ENCODE data around the gene KCTD11.

Gene KCTD11

DNA sequence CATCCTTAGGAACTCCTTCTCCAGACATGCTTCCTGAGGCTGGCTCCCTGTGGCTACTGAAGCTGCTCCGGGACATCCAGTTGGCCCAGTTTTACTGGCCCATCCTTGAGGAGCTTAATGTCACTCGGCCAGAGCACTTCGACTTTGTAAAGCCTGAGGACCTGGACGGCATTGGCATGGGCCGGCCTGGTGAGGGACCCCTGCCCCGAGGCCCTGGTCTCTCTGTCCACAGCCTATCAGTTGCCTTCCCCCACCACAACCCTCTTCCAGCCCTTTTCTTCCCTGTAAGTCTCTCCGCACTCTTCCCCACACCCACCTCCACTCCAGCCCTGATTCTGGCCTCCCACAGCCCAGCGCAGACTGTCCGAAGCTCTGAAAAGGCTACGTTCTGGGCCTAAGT, 30.9 kb downstream of the KCTD11 start:
- DNase-seq, result no peak

DNA sequence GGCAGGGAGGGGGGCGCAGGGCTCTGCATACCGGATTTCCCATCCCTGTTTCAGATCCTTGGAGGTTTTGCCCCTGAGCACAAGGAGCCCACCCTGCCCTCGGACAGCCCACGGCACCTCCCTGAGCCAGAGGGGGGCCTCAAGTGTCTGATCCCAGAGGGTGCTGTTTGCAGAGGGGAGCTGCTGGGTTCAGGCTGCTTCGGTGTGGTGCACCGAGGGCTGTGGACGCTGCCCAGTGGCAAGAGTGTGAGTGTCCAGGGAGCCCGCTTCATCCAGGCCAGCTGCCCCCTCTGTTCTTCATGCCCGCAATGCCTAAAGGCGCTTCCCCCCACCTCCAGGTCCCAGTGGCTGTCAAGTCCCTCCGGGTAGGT, 31.4 kb downstream of the KCTD11 start:
- no peak for DNase-seq

DNA sequence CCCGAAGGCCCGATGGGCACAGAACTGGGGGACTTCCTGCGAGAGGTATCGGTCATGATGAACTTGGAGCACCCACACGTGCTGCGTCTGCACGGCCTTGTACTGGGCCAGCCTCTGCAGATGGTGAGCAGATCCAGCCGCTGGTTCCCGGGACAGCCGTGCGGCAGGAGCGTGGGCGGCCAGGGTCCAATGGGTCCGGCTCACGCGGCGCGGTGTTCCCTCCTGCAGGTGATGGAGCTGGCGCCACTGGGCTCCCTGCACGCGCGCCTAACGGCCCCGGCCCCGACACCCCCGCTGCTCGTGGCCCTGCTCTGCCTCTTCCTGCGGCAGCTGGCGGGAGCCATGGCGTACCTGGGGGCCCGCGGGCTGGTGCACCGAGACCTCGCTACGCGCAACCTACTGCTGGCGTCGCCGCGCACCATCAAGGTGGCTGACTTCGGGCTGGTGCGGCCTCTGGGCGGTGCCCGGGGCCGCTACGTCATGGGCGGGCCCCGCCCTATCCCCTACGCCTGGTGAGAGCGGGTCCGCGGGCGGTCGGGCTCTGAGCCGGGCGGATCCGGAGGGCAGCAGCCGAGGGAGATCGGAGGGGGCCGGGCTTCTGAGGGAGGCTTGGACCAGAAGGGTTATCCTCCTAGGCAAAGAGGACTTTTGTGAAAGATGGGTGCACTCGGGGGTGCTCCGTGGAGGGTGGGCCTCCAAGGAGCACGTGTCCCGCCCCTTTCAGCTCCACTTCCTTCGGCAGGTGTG, 32.0 kb downstream of the KCTD11 start:
- DNase-seq, result peak; percentile 64

- no peak for DNase-seq
Measured at GRCh38 chr17:7384489-7385081, 32.6 kb downstream of the KCTD11 start.

GRCh38 chr17:7388856-7389255, 36.9 kb downstream of the KCTD11 start:
- no peak for DNase-seq

GRCh38 chr17:7389924-7390910, 38.3 kb downstream of the KCTD11 start:
- DNase-seq, result no peak

DNA sequence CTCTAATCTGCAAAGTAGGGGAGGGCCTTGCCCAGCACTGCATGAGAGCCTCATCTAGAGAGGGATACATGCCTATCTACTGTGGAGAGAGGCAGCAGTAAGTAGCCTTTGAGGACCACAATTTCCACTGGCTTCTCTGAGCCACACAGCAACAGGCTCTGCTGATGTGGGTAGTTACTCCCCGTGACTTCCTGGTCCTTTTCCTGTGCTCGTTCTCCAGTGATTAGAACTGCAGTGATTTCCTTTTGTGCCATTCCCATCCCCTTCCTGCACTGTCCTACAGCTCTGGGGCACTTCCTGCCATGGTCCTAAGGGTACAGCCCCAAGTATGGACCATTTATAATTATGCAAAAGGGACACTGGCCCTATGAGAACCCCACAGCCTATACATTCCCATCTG, 39.3 kb downstream of the KCTD11 start:
- DNase-seq, result no peak

DNA sequence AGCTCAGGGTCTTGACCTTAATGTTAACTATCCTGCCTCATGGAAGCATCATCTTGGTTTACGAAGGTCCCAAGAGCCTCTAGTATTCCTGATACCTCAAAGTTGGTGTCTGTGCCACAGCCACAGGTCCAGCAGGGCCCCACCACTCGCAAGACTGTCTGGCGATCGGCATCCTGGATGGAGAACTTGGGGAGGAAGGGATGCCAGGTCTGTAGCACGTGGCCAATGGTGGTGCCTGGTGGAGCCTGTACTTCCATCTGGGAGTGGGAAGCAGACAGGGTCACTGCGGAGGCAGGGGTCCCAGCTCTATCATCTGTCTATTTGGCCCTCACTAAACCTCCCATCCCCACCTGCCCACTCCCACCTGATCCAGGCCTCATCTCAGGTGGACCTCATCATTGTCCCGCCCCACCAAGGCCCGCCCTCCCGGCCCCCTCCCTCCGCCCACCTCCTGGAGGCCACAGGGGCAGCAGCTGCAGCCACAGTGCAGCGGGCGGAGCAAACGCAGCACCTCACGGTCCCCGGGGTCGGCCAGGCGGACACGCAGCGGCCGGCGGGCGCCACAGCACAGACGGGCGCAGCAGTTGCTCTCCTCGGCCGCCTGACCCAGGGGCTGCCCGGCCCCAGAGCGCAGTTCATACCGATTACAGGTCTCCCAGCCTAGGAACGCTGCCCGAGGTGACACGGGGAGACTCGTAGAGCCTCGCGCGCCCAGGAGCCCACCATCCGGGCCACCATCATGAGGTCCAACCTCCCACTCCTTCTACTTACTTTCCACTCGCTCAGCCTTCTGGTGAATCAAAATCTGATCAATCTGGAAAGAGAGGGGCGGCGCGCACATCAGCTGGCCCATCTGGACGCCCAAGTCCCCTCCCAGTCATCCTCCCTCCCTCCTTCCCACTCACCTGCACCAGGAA, 41.0 kb downstream of the KCTD11 start:
- no peak for DNase-seq

DNA sequence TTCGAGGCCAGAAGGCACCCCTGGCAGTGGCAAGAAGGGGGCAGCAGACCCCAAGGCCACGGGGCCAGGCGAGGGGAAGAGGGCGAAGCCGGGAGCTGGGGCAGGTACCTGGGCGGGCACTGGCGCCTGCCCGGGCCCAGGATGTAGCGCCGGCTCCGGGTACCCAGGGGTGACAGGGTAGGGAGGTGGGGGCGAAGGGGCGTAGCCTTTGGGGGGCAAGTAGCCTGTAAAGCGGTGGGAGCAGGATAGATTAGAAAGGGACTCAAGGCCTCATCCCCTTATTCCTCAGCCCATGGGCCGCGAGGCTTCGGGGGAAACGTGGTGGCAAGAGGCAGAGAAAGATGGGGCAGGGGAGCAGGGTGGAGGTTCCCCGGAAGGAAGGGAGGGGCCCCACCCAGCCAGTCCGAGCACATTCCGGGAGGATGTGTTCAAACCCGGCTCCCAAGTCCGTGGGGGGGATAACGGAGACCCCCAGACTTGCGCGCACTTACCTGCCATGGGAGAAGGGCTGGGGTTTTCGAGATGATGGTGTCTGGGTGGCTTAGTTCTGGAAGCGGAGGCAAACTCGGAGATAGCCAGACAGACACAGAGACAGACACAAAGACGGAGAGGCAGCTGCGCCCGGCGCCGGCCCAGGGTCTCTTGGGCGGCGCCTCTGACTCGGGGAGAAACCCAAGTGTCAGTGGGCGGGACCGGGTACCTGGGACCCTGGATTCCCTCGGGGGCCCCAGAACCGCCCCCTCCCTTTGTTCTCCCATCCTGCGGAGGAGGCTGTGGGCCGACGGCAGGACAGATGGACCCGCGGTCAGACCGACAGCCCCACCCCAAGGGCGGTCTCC, 41.9 kb downstream of the KCTD11 start:
- DNase-seq, result peak; percentile 16

- peak; percentile 76 for DNase-seq
Measured at GRCh38 chr17:7394452-7395191, 42.7 kb downstream of the KCTD11 start, which contains the start of gene PLSCR3. TSS of gene PLSCR3 (minus strand) at chr17:7394525. CDS start at chr17:7394110, 415 bp downstream.

- DNase-seq, result no peak
Measured at GRCh38 chr17:7396147-7396546, 44.2 kb downstream of the KCTD11 start.

DNA sequence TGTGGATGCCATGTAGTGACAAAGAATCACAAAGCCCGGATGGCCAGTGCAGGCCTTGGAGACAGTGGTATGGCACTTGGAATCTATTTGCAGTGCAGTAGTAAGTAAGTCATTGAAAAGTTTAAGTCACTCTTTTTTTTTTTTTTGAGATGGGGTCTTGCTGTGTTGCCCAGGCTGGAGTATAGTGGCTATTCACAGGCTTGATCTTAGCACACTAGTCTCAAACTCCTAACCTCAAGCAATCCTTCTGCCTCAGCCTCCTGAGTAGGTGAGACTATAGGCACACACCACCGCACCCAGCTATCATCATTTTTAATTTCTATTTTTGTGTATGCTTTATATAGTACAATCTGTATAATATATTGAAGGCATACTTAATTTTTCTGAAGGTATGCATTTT, 46.6 kb downstream of the KCTD11 start:
- DNase-seq, result no peak

DNA sequence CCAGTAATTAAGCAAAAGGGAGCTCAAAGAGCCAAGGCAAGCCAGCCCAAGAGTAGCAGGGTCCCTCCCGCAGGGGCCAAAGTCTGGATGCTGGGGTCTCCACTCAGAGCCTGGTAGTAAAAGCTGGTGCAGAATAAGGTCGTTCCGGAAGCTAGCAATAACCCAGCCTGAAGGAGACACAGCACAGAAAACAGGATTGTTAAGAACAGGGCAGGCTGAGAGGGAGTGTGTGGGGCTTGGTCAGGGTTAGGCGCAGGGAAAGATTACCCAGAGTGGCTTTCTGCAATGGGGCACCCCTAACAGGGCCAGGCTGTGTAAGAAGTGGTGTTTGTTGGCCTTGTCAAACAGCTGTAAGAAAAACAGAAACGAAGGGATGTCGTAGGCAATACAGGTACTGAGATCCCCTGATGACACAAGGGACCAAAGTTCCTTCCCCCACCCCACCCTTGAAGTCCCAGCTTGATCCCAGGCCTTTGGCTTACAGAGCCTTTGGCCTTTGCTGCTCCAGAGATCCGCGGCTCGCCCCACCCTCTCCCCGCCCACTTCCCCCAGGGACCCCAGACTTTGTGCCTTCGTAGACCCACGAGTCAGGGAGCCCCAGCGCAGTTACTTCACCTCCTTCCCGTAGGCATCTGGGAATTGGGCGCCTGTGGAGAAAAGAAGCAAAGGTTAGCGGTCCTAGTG, 51.2 kb downstream of the KCTD11 start:
- DNase-seq, result peak; percentile 9

- DNase-seq, result no peak
Measured at GRCh38 chr17:7403727-7403976, 51.7 kb downstream of the KCTD11 start.

- peak; percentile 92 for DNase-seq
Measured at GRCh38 chr17:7403977-7404736, 52.2 kb downstream of the KCTD11 start, which contains the start of gene TMEM256. TSS of gene TMEM256 (minus strand) at chr17:7404097. CDS start at chr17:7404084, 13 bp downstream.

Measured in activated T-cell treated with anti-CD3 and anti-CD28 coated beads for 4 hours (primary cell).